ENCODE data around the gene MON1A.

MON1A gene

GRCh38 chr3:49882166-49882565 is 47.4 kb downstream of the MON1A start:
- no peak for FAIRE-seq

GRCh38 chr3:49880581-49881315 is 48.9 kb downstream of the MON1A start:
- no peak for FAIRE-seq

GRCh38 chr3:49879721-49880120 is 49.9 kb downstream of the MON1A start:
- no peak for FAIRE-seq

GRCh38 chr3:49878686-49879085 is 50.9 kb downstream of the MON1A start:
- FAIRE-seq, result no peak

GRCh38 chr3:49877716-49878115 is 51.9 kb downstream of the MON1A start:
- no peak for FAIRE-seq

- FAIRE-seq, result no peak
Measured at GRCh38 chr3:49876567-49876966, 53.0 kb downstream of the MON1A start.

- no peak for FAIRE-seq
Measured at GRCh38 chr3:49873623-49874022, 56.0 kb downstream of the MON1A start.

GRCh38 chr3:49872801-49873281 is 56.8 kb downstream of the MON1A start:
- no peak for FAIRE-seq

GRCh38 chr3:49871531-49872153 is 58.0 kb downstream of the MON1A start:
- no peak for FAIRE-seq

- no peak for FAIRE-seq
Measured at GRCh38 chr3:49869525-49870126, 60.0 kb downstream of the MON1A start, which contains the start of gene CAMKV. Gene CAMKV, minus strand, starts transcription at chr3:49869906. Its CDS starts 7,518 bp downstream, at chr3:49862388.

GRCh38 chr3:49868862-49869466 is 60.6 kb downstream of the MON1A start:
- no peak for FAIRE-seq

GRCh38 chr3:49867871-49868321 is 61.7 kb downstream of the MON1A start:
- FAIRE-seq, result no peak

- FAIRE-seq, result no peak
Measured at GRCh38 chr3:49867400-49867799, 62.2 kb downstream of the MON1A start.

GRCh38 chr3:49865198-49865784 is 64.3 kb downstream of the MON1A start:
- FAIRE-seq, result no peak

GRCh38 chr3:49864505-49864904 is 65.1 kb downstream of the MON1A start:
- no peak for FAIRE-seq

- FAIRE-seq, result no peak
Measured at GRCh38 chr3:49859576-49860305, 69.9 kb downstream of the MON1A start.
